Peyer's patch (tissue), 4 donors: Measurements from ENCODE around the gene FAM53A. TPM values are rescaled to one million over a fixed set of nuclear protein-coding genes. Genes with fewer than 3 reads are reported as not detected.

Experiments used
- DNase-seq, 3 donors: peaks; one replicate each; pipeline ENCODE4 v3.0.0-alpha.2; 2017 to 2019
- H3K27ac ChIP-seq, 4 donors: fragments of 200-600 bp; sonication (generic); one replicate each; pipeline ENCODE4 v1.5.1; 2016 to 2019
- H3K27me3 ChIP-seq, 2 donors: fragments of 200-600 bp; sonication (generic); one replicate each; pipeline ENCODE4 v1.5.1; 2019
- H3K36me3 ChIP-seq, 3 donors: fragments of 200-600 bp; sonication (generic); one replicate each; pipeline ENCODE4 v1.5.1; 2016 to 2019
- H3K4me1 ChIP-seq, 4 donors: fragments of 200-600 bp; sonication (generic); one replicate each; pipeline ENCODE4 v1.5.1; 2016 to 2019
- H3K4me3 ChIP-seq, 4 donors: fragments of 200-600 bp; sonication (generic); 1 replicate in 3 of 4; 2 replicates in 1 of 4; pipeline ENCODE4 v1.5.1; 2016 to 2019; ENCODE audit warnings: mild to moderate bottlenecking in 1 of 4
- H3K9me3 ChIP-seq, 4 donors: fragments of 200-600 bp; sonication (generic); one replicate each; pipeline ENCODE4 v1.5.1; 2016 to 2019; ENCODE audit warnings: mild to moderate bottlenecking in 1 of 4
- CTCF ChIP-seq, 6 experiments: fragments of 450-650 bp in 4 of 6; fragments of 200-600 bp in 2 of 6; sonication (generic) in 1 of 6; IDR thresholded peaks; one replicate each; pipeline ENCODE4 v1.5.1; 2017 to 2019; ENCODE audit warnings: antibody characterized with exemption in 6 of 6, mild to moderate bottlenecking in 3 of 6, moderate library complexity in 1 of 6
- POLR2A ChIP-seq, 2 donors: fragments of 450-650 bp; IDR thresholded peaks; one replicate each; pipeline ENCODE4 v1.5.1; 2017; ENCODE audit warnings: antibody characterized with exemption in 2 of 2, mild to moderate bottlenecking in 2 of 2, moderate library complexity in 2 of 2
- total RNA-seq, 4 donors: library from RNA; depleted of rRNA; stranded (reverse); fragments of >200 nt; gene quantifications; one replicate each; pipeline ENCODE4 v1.1.0, GENCODE V29; 2016

FAM53A gene
- total RNA-seq, 4 donors from 2014 or later, result 1.5 to 8.3 (median 1.8) TPM; not detected in 1

- Histone ChIP-seq H3K9me3 (no peaks in the 10 kb centered on the region), H3K27ac (no peak overlapping the region), H3K27me3 (no peaks in the 10 kb centered on the region), H3K36me3 (no peaks in the 10 kb centered on the region), H3K4me3 (no peak overlapping the region), H3K4me1 (no peaks in the 10 kb centered on the region)
- TF ChIP-seq CTCF (IDR thresholded peaks at IDR 0.05) (no peak), POLR2A (IDR thresholded peaks at IDR 0.05) (no peak)
- DNase-seq, result no peak
Measured at GRCh38 chr4:1654216-1654955, 29.7 kb downstream of the FAM53A start.

- Histone ChIP-seq H3K4me3 (no peak overlapping the region), H3K27ac (no peak overlapping the region), H3K4me1 (no peaks in the 10 kb centered on the region), H3K36me3 (no peaks in the 10 kb centered on the region), H3K27me3 (no peaks in the 10 kb centered on the region), H3K9me3 (no peaks in the 10 kb centered on the region)
- DNase-seq, result no peak
- TF ChIP-seq POLR2A (IDR thresholded peaks at IDR 0.05) (no peak), CTCF (IDR thresholded peaks at IDR 0.05) (no peak)
Measured at GRCh38 chr4:1653776-1654175, 30.3 kb downstream of the FAM53A start.

GRCh38 chr4:1652088-1652487 lies 32.0 kb downstream of the FAM53A start:
- no peaks in the 10 kb centered on the region for H3K36me3 ChIP-seq
- no peaks in the 10 kb centered on the region for H3K9me3 ChIP-seq
- no peak for TF ChIP-seq POLR2A (IDR thresholded peaks at IDR 0.05)
- TF ChIP-seq CTCF (IDR thresholded peaks at IDR 0.05), result no peak
- no peak overlapping the region for H3K4me3 ChIP-seq
- no peak for DNase-seq
- no peaks in the 10 kb centered on the region for H3K27me3 ChIP-seq
- no peak overlapping the region for H3K27ac ChIP-seq
- H3K4me1 ChIP-seq, result no peaks in the 10 kb centered on the region

GRCh38 chr4:1651609-1652008 lies 32.5 kb downstream of the FAM53A start:
- DNase-seq, result no peak
- H3K4me3 ChIP-seq, result no peak overlapping the region
- TF ChIP-seq CTCF (IDR thresholded peaks at IDR 0.05) (no peak), POLR2A (IDR thresholded peaks at IDR 0.05) (no peak)

GRCh38 chr4:1648962-1649361 lies 35.2 kb downstream of the FAM53A start:
- no peak overlapping the region for H3K27ac ChIP-seq
- no peaks in the 10 kb centered on the region for H3K36me3 ChIP-seq
- no peaks in the 10 kb centered on the region for H3K27me3 ChIP-seq
- DNase-seq, result no peak
- no peak overlapping the region for H3K4me3 ChIP-seq
- TF ChIP-seq POLR2A (IDR thresholded peaks at IDR 0.05) (no peak), CTCF (IDR thresholded peaks at IDR 0.05) (no peak)
- H3K4me1 ChIP-seq, result no peaks in the 10 kb centered on the region
- H3K9me3 ChIP-seq, result no peaks in the 10 kb centered on the region

More at GRCh38 chr4:1651609-1652008, 32.5 kb downstream of the FAM53A start:
- Histone ChIP-seq H3K4me1 (no peaks in the 10 kb centered on the region), H3K9me3 (no peaks in the 10 kb centered on the region), H3K27ac (no peak overlapping the region), H3K36me3 (no peaks in the 10 kb centered on the region), H3K27me3 (no peaks in the 10 kb centered on the region)
